Epithelial cell of prostate (primary cell): Measurements from ENCODE around the gene C7.
"Not testable (repeated sequence)": the region's sequence is repeated elsewhere in the genome, so short reads cannot be mapped to it uniquely, and the experiment has no call there.

Experiments used
- DNase-seq: peaks from one replicate; pipeline ENCODE4 v3.0.0-alpha.2; 2011; ENCODE audit warnings: low read depth, low spot score
- H3K27ac ChIP-seq: fragments of 450-650 bp; 2 replicates; pipeline ENCODE4 v1.5.1; 2017; ENCODE audit warnings: mild to moderate bottlenecking

The C7 gene

DNA sequence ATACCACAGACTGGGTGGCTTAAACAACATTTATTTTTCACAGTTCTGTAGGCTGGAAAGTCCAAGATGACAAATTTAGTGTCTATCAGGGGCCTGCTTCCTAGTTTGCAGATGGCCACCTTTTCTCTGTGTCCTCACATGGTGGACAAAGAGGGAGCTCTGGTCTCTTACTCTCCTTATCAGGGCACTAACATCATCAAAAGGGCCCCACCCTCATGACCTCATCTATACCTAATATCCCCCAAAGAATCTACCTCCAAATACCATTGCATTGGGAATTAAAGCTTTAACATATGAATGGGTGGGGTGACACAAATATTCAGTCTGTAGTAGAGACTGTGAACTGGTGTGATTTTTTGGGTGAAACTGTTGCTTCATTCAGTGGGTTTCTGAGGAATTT is 78.1 kb downstream of the C7 start:
- DNase-seq: no peak
- peak overlapping the region; percentile 92 for H3K27ac ChIP-seq

- DNase-seq: no peak
- peak overlapping the region; percentile 74 for H3K27ac ChIP-seq
These were observed 79.6 kb downstream of the C7 start for GRCh38 chr5:40988746-40989510.

DNA sequence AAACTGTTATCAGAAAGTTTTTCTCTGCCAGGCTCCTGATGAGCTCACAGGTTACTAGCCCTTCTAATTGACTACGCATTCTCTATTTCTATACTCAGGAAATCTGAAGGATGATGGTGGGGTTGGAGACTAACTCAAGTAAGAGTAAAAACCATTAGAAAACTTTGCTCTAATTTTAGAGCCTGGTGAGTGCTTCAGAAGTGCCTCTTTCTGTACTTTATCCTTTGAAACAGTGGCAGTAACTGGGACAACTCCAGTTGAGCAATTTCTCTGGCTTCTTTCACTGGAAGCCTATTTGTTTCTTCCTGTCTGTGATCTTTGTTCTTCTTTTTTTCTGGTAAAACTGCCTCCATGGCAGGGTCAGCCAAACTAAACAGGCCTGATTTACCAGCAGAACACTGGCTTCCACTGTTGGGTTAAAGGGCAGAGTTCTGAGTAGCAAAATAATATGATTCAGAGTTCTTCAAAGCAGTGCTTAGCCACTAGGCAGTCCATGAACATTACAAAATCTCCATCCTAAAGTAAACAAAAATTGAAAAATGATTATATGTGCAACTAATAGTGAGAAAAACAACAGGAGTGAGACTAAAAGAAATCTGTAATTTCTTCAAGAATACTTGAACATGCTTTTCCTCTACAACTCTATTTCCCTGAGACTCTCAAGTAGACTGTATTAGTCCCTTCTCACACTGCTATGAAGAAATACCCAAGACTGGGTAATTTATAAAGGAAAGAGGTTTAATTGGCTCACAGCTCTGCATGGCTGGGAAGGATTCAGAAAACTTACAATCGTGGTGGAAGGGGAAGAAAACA is 82.1 kb downstream of the C7 start:
- peak overlapping the region; percentile 74 for H3K27ac ChIP-seq
- no peak for DNase-seq

GRCh38 chr5:40991981-40992559 is 82.8 kb downstream of the C7 start:
- DNase-seq: no peak
- H3K27ac ChIP-seq: no peak overlapping the region

DNA sequence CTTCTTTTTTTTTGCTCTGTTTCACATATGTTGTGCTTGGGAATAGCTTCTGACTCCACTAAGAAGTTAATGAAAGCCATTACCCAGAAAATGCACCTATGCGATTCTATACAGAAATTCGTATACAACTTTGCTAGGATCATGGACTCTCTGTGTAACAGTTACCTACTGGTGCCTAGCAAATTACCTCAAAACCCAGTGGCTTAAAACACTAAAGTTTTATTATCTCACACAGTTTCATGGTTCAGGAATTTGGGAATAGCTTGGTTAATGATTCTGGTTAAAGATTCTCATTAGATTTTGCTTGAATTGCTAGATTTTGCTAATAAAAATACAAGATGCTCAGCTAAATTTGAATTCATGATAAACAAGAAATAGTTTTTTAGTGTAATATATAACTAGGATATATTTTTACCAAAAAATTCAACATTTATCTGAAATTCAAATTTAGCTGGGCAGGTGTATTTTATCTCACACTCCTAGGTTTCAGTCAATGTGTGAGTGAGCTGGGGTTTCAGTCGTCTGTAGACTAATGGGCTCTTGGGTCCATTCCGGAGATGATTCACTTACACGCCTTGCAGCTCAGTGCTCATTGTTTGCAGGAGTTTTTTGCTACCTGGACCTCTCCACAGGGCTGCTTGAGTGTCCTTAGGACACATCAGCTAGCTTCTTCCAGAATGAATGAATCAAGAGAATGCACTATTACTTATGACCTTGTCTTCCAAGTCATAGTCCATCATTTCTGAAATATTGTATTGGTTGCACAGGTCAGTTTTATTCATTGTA is 86.7 kb downstream of the C7 start:
- no peak for DNase-seq
- H3K27ac ChIP-seq: peak overlapping the region; percentile 4

DNA sequence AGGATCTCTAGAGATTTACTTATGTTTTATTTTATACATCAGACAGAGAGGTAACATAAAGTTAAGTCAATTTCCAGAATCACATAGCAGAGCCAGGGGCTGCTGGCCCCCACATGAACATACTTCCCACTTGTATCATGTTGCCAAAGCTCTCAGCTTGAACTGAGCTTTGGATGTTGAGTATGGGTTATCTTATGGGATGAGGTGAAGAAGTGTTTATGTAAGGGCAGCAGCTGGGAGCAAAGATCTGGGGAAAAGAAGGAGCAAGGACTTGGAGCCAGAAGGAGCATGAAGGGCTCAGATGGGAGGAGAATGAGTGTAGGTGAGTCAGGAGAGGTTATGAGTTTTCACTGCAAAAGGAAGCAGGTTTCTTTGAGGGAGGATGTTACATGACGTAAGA is 89.8 kb downstream of the C7 start:
- no peak for DNase-seq
- H3K27ac ChIP-seq: no peak overlapping the region

- DNase-seq: no peak
- no peak overlapping the region for H3K27ac ChIP-seq
These were observed 90.7 kb downstream of the C7 start for GRCh38 chr5:40999966-41000365.

DNA sequence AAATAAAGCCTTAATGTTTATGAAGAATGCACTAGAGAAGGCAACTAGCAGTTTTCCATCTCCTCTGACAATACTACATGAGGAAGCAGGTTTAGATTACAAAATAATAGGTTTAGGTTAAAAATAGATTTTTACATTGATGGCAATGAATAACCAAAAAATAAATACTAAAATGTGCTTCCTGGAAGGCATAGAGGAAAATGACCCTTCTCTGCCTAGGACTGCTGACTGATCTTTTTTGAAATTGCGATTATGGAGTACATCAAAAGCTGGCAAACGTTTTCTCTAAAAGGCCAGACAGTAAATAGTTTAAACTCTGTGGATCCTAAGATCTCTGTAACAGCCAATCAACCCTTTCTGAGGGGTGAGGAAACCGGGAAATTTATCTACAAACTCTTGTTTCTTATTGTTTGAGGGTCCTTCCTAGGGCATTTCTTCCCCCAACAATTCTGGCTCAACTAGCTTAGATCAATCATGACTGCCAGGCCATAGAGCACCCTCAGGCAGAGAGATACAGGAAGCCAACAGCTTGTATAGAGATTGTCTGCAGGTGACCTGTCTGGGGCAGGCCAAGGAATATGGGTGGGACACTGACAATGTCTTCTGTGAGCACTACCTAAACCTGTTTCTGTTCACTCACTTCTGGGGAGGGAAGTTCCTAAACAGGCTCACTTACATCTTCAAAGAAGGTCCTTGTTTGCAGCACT is 94.5 kb downstream of the C7 start:
- DNase-seq: no peak
- H3K27ac ChIP-seq: no peak overlapping the region

DNA sequence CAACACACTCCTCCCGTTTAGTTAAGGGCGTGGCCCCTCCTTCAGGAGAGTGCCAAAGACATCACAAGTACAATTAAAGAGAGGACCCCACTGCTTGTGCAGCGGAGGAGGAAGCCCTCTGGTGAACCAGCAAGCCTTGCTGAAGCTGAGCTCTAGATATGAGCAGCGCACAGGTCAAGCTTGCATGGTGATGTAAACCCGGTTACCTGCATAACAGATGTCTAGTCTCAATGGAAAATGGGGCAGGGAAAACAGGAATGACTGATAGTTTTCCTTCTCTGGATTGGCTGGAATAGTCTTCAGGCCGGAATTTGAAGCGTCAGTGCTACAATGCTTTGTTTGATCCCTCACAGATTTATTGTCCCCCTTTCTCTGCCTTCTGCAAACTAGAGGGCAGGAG is 95.6 kb downstream of the C7 start:
- DNase-seq: no peak
- no peak overlapping the region for H3K27ac ChIP-seq

DNA sequence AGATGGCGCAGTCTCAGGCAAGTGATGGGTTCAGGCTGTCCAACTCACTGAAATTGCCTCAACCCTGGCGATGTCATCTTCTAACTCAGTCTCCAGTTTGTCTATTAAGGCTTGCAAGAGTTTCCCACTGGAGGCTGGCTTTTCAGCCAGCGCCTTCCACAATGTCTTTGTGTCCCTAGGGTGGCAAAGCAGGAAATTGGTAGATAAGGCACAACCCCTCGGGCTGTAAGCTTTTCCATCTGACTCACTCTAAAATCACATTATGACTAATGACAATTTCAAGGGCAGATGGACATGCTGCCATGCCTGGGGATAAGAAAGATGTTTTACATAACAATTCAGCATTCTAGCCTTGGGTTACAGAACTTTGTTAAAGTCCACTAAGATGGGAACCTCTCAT is 99.9 kb downstream of the C7 start:
- no peak for DNase-seq
- H3K27ac ChIP-seq: no peak overlapping the region

DNA sequence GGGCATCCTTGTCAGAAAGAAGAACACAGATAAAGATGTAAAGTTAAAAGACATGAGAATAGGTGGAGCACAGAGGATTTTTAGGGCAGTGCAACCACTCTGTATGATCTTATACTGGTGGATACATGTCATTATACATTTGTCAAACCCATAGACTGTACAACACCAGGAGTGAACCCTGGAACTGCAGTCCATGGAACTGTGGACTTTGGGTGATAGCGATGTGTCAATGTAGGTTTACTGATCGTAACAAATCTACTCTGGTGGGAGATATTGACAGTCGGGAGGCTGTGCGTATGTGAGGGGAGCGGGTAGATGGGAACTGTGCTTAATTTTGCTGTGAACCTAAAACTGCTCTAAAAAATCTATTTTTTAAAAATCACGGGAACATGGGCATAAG is 101.3 kb downstream of the C7 start:
- DNase-seq: no peak
- no peak overlapping the region for H3K27ac ChIP-seq

GRCh38 chr5:41012318-41012717 is 103.0 kb downstream of the C7 start:
- DNase-seq: no peak

GRCh38 chr5:41022600-41022999 is 113.3 kb downstream of the C7 start:
- H3K27ac ChIP-seq, DNase-seq: not testable (repeated sequence)

More at GRCh38 chr5:41012318-41012717, 103.0 kb downstream of the C7 start:
- no peak overlapping the region for H3K27ac ChIP-seq
